Esophagus squamous epithelium (tissue), 5 donors: ENCODE data around the gene MCRIP1. TPM values are rescaled to one million over a fixed set of nuclear protein-coding genes. Genes with fewer than 3 reads are reported as not detected.
A peak's percentile ranks its signal among the peaks of the same experiment; 100 is the strongest.

Experiments used
- DNase-seq: peaks from one replicate; lab custom pipeline; 2025; lab: John Stamatoyannopoulos, UW
- H3K27ac ChIP-seq, 4 donors: fragments of 200-600 bp; sonication (generic); one replicate each; pipeline ENCODE4 v1.5.1; 2016 to 2019; ENCODE audit warnings: mild to moderate bottlenecking in 1 of 4
- H3K27me3 ChIP-seq, 4 donors: fragments of 200-600 bp; sonication (generic); 1 replicate in 3 of 4; 2 replicates in 1 of 4; pipeline versions ENCODE4 v1.5.1 to v1.6.0; 2017 to 2021; ENCODE audit warnings: antibody characterized with exemption in 1 of 4
- H3K36me3 ChIP-seq, 3 donors: fragments of 200-600 bp; sonication (generic); one replicate each; pipeline ENCODE4 v1.5.1; 2016 to 2019
- H3K4me1 ChIP-seq, 3 donors: fragments of 200-600 bp; sonication (generic); one replicate each; pipeline ENCODE4 v1.5.1; 2017 to 2019
- H3K4me3 ChIP-seq, 4 donors: fragments of 200-600 bp; sonication (generic); 1 replicate in 3 of 4; 2 replicates in 1 of 4; pipeline ENCODE4 v1.5.1; 2016 to 2019; ENCODE audit warnings: mild to moderate bottlenecking in 2 of 4, moderate library complexity in 1 of 4
- H3K9me3 ChIP-seq, 3 donors: fragments of 200-600 bp; sonication (generic); one replicate each; pipeline ENCODE4 v1.5.1; 2016 to 2019
- POLR2A ChIP-seq, 4 donors: fragments of 450-650 bp; IDR thresholded peaks; one replicate each; pipeline ENCODE4 v1.6.1; 2017; ENCODE audit warnings: antibody characterized with exemption in 4 of 4, mild to moderate bottlenecking in 4 of 4, moderate library complexity in 3 of 4
- WGBS, 2 donors: methylation state at CpG; one replicate each; pipeline ENCODE4 v1.1.5; 2018; 5-methylcytosine and 5-hydroxymethylcytosine counted together
- intact Hi-C: fragments of 100-400 bp; cut with DNase I; formaldehyde crosslinking; loops from one replicate; pipeline ENCODE4 v1.15.0; 2022
- total RNA-seq, 4 donors: library from RNA; depleted of rRNA; stranded (reverse); fragments of >200 nt; gene quantifications; one replicate each; pipeline ENCODE4 v1.1.0, GENCODE V29; 2016
- TF ChIP-seq, protein P1 (sequence below), 6 experiments: fragments of 450-650 bp in 4 of 6; fragments of 200-600 bp in 2 of 6; sonication (generic) in 2 of 6; IDR thresholded peaks; one replicate each; pipeline ENCODE4 v1.5.1; 2016 to 2019; ENCODE audit warnings: antibody characterized with exemption in 6 of 6, mild to moderate bottlenecking in 4 of 6, moderate library complexity in 4 of 6
- donor health status: DM: yes; HTN: yes; CAD: no.

The MCRIP1 gene
- total RNA-seq, 4 donors from 2014 or later = 8.7 to 28.0 (median 13.2) TPM

DNA sequence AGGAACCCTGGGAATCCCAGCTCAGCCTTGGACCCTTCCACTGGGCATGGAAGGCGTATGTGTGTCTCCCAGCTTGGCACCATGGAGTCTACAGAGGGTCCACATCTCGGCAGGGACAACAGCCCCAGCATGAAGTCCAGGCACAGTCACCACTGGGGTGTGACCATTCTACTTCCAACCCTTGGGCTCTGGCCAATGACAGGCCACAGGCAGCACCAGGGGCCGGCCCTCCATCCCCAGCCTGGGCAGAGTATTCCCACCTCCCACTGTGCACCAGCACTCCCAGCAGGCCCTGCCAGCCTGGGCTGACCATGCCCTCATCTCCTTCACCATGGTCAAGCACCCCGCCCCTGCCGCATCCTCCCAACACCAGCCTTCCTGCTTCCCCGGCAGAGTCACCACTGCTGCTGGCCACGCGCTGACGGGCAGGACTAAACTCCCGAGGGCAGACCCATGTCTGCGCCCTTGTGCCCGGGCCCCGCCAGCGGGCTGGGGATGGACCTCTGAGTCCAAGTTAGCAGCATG, 11.3 kb upstream of the MCRIP1 start:
- peaks cover 19 to 50% (median 21%) of the 10 kb centered on the region in 3 donors for H3K4me1 ChIP-seq
- peak overlapping the region in 3 of 4 donors; percentile 3 to 92 (median 21) for H3K27ac ChIP-seq
- no peak for DNase-seq
- H3K4me3 ChIP-seq = no peak overlapping the region
- 74 to 80% methylated on average over 2 to 3 of the region's 14 CpGs for WGBS, 2 donors
- TF ChIP-seq, protein P1, sequence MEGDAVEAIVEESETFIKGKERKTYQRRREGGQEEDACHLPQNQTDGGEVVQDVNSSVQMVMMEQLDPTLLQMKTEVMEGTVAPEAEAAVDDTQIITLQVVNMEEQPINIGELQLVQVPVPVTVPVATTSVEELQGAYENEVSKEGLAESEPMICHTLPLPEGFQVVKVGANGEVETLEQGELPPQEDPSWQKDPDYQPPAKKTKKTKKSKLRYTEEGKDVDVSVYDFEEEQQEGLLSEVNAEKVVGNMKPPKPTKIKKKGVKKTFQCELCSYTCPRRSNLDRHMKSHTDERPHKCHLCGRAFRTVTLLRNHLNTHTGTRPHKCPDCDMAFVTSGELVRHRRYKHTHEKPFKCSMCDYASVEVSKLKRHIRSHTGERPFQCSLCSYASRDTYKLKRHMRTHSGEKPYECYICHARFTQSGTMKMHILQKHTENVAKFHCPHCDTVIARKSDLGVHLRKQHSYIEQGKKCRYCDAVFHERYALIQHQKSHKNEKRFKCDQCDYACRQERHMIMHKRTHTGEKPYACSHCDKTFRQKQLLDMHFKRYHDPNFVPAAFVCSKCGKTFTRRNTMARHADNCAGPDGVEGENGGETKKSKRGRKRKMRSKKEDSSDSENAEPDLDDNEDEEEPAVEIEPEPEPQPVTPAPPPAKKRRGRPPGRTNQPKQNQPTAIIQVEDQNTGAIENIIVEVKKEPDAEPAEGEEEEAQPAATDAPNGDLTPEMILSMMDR (IDR thresholded peaks at IDR 0.05) = no peak
- TF ChIP-seq POLR2A (IDR thresholded peaks at IDR 0.05) = no peak
- H3K9me3 ChIP-seq = no peaks in the 10 kb centered on the region
- H3K27me3 ChIP-seq = no peaks in the 10 kb centered on the region
- peaks cover 52 to 72% (median 64%) of the 10 kb centered on the region in 3 donors for H3K36me3 ChIP-seq
- intact Hi-C loops = no loop called here

DNA sequence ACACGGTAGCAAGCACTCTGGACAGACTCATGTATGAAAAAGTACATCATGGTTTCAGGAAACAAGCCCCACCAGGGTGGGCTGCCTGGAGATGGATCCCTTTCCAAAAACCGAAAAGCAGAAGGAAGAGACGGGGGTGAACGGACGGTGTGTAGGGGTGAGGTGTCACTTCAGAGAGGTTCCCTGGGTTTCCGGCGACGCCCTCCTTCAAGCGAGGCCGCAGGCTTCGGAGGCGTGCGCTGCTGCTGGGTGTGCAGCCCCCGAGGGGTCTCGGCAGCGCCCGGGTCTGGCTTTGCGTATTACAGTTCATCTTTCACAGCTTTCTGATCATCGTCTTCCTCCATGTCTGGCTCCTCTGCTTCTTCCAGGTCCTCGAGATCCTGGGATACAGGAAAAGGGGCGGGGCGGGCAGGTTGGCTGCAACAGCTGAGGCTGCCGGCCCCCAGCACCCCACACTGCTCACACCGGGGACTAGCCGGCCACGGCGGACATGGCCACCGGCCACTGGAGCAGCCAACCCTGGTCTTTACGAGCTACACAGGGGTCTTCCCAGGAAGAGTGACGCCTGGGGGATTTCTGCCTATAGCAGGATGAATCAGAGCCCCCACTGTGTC, 10.7 kb upstream of the MCRIP1 start:
- WGBS, 2 donors = 89 to 93% methylated on average over 19 to 20 of the region's 30 CpGs
- DNase-seq = no peak
- no peaks in the 10 kb centered on the region for H3K27me3 ChIP-seq
- H3K9me3 ChIP-seq = no peaks in the 10 kb centered on the region
- H3K4me3 ChIP-seq = no peak overlapping the region
- peak overlapping the region in 3 of 4 donors; percentile 21 to 93 (median 92) for H3K27ac ChIP-seq
- peaks cover 19 to 56% (median 21%) of the 10 kb centered on the region in 3 donors for H3K4me1 ChIP-seq
- intact Hi-C loops = no loop called here
- TF ChIP-seq, protein P1 (IDR thresholded peaks at IDR 0.05) = no peak
- no peak for TF ChIP-seq POLR2A (IDR thresholded peaks at IDR 0.05)
- H3K36me3 ChIP-seq = peaks cover 52 to 67% (median 59%) of the 10 kb centered on the region in 3 donors

DNA sequence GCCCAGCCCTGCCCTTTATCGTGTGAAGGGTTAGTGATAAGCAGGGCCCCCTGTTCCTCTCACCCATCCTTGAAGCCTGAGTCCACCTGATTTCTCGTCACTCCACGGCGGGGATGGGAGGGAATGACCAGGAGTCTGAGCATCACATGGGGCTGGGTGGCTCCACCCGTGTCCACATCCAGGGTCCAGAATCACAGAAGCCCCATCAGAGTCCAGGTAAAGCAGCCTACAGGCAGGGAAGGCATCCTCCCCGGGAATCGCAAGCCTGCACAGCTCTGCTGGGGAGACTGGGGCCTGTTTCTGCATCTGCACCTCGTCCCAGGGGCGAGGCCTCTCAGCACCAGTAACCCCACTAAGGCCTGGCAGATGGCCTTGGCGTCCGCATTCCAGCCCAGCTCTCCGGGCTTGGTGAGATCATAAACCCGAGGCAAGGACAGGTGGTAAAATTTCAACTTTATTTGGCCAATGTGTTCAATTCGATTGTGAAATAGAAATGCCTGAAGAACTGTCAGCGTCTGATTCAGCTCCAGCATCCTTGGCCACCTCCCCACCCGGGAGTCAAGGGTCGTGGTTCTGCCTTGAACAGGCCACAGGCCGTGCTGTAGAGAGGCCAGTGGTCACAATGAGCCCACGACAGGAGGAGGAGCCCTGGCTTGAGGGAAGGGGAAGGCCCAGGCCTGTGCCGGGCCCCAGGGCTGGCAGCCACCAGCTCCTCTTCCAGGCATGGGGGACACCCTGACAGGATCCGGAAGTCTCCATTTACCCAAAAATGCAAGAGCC, 9.8 kb upstream of the MCRIP1 start:
- 47 to 71% methylated on average over 6 to 11 of the region's 21 CpGs for WGBS, 2 donors
- Histone ChIP-seq H3K27ac (peak overlapping the region; percentile 90 to 93 (median 92)), H3K9me3 (no peaks in the 10 kb centered on the region), H3K4me1 (peaks cover 19 to 60% (median 21%) of the 10 kb centered on the region in 3 donors), H3K36me3 (peaks cover 48 to 58% (median 53%) of the 10 kb centered on the region in 3 donors), H3K4me3 (no peak overlapping the region), H3K27me3 (no peaks in the 10 kb centered on the region)
- TF ChIP-seq POLR2A (IDR thresholded peaks at IDR 0.05) = no peak
- TF ChIP-seq, protein P1 (IDR thresholded peaks at IDR 0.05) = no peak
- intact Hi-C loops = no loop called here
- no peak for DNase-seq

DNA sequence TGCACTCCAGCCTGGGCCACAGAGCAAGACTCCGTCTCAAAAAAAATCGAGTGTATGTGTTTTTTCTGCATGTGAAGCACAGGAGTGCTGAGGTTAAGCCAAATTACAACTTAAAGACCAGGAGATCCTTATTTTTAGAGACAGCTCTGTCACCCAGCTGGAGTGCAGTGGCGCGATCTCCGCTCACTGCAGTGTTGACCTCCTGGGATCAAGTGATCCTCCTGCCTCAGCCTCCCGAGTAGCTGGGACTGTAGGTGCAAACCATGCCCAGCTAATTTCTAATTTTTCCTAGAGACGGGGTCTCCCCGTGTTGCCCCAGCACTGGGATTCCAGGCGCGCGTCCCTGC, 9.3 kb upstream of the MCRIP1 start:
- H3K27ac ChIP-seq = peak overlapping the region; percentile 90 to 93 (median 92)
- WGBS, 2 donors = 80 to 84% methylated on average over 6 of the region's 11 CpGs
- H3K4me3 ChIP-seq = no peak overlapping the region
- TF ChIP-seq POLR2A (IDR thresholded peaks at IDR 0.05) = no peak
- peaks cover 19 to 60% (median 21%) of the 10 kb centered on the region in 3 donors for H3K4me1 ChIP-seq
- no peaks in the 10 kb centered on the region for H3K9me3 ChIP-seq
- no peaks in the 10 kb centered on the region for H3K27me3 ChIP-seq
- DNase-seq = no peak
- intact Hi-C loops = no loop called here
- peaks cover 42 to 52% (median 48%) of the 10 kb centered on the region in 3 donors for H3K36me3 ChIP-seq

DNA sequence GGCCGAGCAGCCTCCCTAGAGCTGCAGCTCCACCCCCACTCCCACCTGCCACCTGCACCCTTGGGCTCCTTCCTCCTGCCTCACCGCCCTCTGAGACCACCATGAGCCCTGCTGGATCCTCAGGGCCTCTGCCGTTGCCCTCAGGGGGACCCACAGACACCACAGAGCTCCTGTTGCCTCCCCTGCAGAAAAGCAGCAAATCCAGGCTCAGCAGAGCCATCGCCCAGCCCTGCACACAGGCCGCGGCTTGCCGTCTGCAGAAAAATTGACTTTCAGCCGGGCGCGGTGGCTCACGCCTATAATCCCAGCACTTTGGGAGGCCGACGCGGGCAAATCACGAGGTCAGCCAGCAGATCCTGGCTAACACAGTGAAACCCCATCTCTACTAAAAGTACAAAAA, 8.8 kb upstream of the MCRIP1 start:
- H3K4me3 ChIP-seq = peak overlapping the region in 3 of 4 donors; percentile 16 to 34 (median 24)
- peak overlapping the region; percentile 90 to 93 (median 92) for H3K27ac ChIP-seq

More for the DNA sequence above, 8.8 kb upstream of the MCRIP1 start:
- WGBS, 2 donors = 15 to 48% methylated on average over 4 to 5 of the region's 15 CpGs
- TF ChIP-seq, protein P1 (IDR thresholded peaks at IDR 0.05) = no peak
- no peak for TF ChIP-seq POLR2A (IDR thresholded peaks at IDR 0.05)
- H3K9me3 ChIP-seq = no peaks in the 10 kb centered on the region
- H3K36me3 ChIP-seq = peaks cover 39 to 47% (median 43%) of the 10 kb centered on the region in 3 donors
- H3K27me3 ChIP-seq = no peaks in the 10 kb centered on the region
- intact Hi-C loops = no loop called here
- H3K4me1 ChIP-seq = peaks cover 19 to 58% (median 21%) of the 10 kb centered on the region in 3 donors
- DNase-seq = no peak
